GM19438 (cell line): ENCODE results near the gene RAD54L.
"Not testable (repeated sequence)": the region's sequence is repeated elsewhere in the genome, so short reads cannot be mapped to it uniquely, and the experiment has no call there.

Experiments
- ATAC-seq: cut with Tn5 transposase; IDR thresholded peaks from one replicate; pipeline ENCODE4 v1.9.1; 2021; ENCODE audit warnings: low read depth; ENCODE audit not compliant: unreplicated experiment

The RAD54L gene

DNA sequence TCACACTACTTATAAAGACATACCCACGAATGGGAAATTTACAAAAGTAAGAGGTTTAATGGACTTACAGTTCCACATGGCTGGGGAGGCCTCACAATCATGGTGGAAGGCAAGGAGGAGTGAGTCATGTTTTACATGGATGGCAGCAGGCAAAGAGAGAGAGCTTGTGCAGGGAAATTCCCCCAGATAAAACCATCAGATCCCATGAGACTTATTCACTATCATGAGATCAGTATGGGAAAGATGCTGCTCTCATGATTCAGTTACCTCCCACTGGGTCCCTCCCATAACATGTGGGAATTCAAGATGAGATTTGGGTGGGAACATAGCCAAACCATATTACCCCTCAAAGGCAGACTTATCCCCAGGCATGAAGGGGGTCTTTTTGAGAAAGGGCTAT lies 8.7 kb upstream of the RAD54L start:
- not testable (repeated sequence) for ATAC-seq

DNA sequence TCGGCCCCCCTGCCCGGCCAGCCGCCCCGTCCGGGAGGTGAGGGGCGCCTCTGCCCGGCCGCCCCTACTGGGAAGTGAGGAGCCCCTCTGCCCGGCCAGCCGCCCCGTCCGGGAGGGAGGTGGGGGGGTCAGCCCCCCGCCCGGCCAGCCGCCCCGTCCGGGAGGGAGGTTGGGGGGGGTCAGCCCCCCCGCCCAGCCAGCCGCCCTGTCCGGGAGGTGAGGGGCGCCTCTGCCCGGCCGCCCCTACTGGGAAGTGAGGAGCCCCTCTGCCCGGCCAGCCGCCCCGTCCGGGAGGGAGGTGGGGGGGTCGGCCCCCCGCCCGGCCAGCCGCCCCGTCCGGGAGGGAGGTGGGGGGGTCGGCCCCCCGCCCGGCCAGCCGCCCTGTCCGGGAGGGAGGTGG lies 5.8 kb upstream of the RAD54L start:
- not testable (repeated sequence) for ATAC-seq

- no peak for ATAC-seq
These were observed 4.6 kb upstream of the RAD54L start for GRCh38 chr1:46242918-46243317.

DNA sequence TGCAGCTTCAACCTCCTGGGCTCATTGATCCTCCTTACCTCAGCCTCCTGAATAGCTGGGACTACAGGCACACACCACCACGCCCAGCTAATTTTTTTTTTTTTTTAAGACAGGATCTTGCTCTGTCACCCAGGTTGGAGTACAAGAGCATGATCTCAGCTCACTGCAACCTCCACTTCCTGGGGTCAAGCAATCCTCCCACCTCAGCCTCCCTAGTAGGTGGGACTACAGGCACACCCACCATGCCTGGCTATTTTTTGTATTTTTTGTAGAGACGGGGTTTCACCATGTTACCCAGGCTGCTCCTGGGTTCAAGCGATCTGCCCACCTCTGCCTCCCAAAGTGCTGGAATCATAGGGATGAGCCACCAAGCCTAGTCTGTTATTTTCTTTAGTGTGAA lies 3.7 kb upstream of the RAD54L start:
- not testable (repeated sequence) for ATAC-seq

DNA sequence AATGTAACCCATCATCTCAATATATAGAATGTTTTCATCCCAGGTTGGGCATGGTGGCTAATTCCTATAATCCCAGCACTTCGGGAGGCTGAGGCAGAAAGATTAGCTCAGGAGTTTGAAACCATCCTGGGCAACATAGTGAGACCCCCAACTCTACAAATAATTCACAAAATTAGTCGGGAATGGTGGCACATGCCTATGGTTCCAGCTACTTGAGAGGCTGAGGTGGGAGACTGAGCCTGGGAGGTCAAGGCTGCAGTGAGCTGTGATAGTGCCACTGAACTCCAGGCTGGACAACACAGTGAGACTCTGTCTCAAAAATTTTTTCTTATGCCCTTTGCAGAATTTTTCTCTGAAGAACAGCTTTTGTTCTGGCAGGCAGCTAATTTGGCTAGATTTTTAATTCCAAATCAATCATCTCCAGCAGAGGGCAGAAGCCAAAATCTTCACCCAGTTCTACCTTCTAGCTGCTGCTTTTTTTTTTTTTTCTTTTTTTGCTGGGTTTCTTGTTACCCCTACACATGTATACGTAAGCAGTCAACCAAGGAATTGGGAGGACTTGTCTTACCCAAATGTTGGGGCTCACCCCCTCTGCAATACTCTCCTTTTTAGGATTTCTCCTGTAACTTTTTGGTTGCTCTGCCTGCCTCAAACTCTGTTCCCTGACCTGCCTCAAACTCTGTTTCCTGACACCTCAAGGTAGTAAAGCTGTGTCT lies 2.7 kb upstream of the RAD54L start:
- ATAC-seq, result no peak

GRCh38 chr1:46246136-46246535 lies 1.4 kb upstream of the RAD54L start:
- ATAC-seq, result not testable (repeated sequence)

- peak; percentile 51 for ATAC-seq
These were observed 771 bp upstream of the RAD54L start for GRCh38 chr1:46246548-46247435.

- ATAC-seq, result peak; percentile 4
These were observed 758 bp downstream of the RAD54L start for GRCh38 chr1:46248122-46248920.

DNA sequence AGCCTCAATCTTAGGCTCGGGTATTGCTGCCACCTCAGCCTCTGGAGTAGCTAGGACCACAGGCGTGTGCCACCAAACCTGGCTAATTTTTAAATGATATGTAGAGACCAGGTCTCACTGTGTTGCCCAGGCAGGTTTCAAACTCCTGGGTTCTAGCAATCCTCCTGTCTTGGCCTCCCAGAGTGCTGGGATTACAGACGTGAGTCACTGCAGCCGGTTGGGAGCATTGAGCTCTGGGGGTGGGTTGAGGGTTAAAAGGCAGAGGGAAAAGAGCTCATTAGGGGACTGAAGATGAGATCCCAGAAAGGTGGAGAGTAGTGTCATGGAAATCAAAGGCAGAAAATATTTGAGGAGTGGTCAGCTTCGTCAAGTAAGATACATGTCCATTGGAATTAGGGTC lies 7.1 kb downstream of the RAD54L start:
- ATAC-seq, result no peak

- ATAC-seq, result no peak
These were observed 9.0 kb downstream of the RAD54L start for GRCh38 chr1:46256523-46256922.

- no peak for ATAC-seq
These were observed 14.9 kb downstream of the RAD54L start for GRCh38 chr1:46262508-46262907.

DNA sequence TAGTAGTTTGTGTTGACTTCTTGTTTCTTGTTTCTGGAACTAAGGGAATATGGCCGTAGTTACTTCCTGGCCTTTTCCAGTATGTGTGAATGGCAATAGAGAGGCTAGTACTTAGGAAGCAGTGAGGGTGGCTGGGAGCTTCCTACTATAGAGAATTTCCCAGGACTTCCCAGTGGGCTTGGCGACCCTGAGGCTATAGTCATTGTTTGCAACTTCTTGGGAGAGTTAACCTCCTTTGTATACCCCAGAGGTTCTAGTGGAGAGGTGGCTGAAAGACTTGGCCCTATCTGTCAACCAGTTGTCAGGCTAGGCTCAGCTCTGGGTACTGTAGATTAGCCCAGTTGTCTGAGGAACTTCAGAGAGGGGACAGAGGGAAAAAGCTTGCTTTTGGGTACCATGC lies 15.6 kb downstream of the RAD54L start:
- ATAC-seq, result no peak

DNA sequence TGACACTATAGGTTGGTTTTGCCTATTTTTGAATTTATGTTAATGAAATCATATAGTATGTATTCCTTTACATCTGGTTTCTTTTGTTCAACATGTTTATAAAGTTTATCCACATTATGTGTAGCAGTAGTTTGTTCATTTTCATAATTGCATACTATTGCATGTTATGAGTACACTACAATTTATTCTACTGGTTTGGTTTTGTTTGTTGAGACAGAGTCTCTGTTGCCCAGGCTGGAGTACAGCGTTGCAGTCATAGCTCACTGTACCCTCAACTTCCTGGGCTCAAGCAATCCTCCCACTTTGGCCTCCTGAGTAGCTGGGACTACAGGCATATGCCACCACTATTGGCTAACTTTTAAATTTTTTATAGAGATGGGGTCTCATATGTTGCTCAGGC lies 21.0 kb downstream of the RAD54L start:
- no peak for ATAC-seq

- ATAC-seq, result no peak
These were observed 26.9 kb downstream of the RAD54L start for GRCh38 chr1:46274225-46275029.

GRCh38 chr1:46275030-46275337 lies 27.4 kb downstream of the RAD54L start:
- no peak for ATAC-seq

DNA sequence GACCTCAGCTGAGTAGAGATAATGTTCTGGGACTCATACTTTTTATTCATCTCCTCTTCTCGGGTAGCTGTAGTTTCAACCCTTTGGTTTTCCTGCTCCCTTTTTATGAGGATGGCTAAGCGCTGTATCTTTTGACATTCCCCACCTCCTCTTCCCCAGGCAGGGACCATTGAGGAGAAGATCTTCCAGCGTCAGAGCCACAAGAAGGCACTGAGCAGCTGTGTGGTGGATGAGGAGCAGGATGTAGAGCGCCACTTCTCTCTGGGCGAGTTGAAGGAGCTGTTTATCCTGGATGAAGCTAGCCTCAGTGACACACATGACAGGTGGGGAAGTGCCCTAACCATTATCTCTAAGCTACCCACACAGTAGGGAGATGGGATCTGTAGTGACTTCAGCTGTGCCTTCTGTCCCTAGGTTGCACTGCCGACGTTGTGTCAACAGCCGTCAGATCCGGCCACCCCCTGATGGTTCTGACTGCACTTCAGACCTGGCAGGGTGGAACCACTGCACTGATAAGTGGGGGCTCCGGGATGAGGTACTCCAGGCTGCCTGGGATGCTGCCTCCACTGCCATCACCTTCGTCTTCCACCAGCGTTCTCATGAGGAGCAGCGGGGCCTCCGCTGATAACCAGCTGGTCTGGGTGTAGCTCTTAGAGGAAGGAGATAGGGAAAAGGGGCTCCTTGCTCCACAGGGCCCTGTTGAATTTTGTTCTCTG lies 30.3 kb downstream of the RAD54L start:
- ATAC-seq, result no peak

DNA sequence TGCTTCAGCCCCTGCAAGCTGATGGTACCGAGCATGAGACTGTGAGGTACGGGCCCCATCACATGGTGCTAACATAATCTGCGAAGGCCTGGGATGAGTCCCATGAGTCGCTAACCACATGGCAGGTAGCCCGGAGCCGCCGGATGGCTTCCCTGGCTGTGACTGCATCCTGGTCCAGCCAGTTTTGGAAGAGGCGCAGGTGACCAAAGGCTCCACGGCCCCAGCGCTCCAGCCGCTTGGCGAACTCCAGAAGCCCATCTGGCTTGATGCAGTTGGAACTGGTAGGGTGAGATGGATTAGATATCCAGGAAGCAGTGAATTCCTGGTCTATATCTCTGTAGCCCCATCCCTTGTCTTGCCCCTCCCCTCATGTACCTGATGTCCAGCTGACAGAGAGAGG lies 31.2 kb downstream of the RAD54L start:
- ATAC-seq, result no peak

DNA sequence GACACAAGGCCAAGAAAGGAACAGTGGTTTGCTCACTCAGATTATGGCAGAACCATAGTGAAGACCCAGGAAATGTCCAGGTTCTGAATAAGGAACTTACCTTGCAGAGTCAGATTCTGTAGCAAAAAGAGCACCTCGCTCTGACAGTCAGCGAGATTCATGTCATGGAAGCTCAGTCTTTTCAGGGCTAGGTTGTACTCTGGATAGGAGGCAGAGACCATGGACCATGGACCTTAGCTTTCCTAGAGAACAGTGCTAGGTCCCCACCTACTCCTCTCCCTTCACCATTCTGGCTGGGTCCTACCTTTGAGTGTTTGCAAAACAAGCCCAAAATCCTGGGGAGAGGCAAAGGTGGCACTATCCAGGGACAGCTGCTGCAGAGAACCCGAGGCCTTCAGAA lies 32.5 kb downstream of the RAD54L start:
- ATAC-seq, result no peak

DNA sequence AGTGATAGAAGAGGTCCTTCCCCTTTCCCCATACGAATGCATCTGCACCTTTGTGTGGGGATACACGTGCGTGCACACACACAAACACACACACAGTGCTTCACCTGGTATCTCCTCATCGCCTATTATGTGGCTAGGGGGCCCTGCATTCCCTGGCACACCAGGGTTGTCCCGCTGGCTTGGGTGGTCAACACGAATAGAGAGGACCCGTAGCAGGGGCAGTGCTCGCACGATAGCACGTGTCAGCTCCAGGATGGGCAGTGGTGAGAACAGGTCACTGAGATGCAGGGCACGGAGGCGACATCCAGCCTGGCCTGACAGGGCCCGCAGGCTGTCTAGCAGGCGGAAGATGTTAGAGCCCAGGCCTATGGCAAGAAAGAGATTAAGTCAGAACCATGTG lies 33.5 kb downstream of the RAD54L start:
- no peak for ATAC-seq

- no peak for ATAC-seq
These were observed 36.5 kb downstream of the RAD54L start for GRCh38 chr1:46284058-46284457.
